ENCODE results near the gene GCSH. TPM values are rescaled to one million over a fixed set of nuclear protein-coding genes. Genes with fewer than 3 reads are reported as not detected.

The GCSH gene
- total RNA-seq, 4 donors from 2014 or later = 12.6 to 20.8 (median 16.6) TPM

GRCh38 chr16:81138831-81139557, 42.8 kb upstream of the GCSH start:
- 73% methylated on average over 9 of the region's 9 CpGs for WGBS
- peaks cover 0 to 5% (median 0%) of the 10 kb centered on the region in 4 donors for H3K27me3 ChIP-seq
- no peaks in the 10 kb centered on the region for H3K9me3 ChIP-seq
- no peaks in the 10 kb centered on the region for H3K36me3 ChIP-seq
- intact Hi-C loops (cut with DNase I) = no loop called here
- no peak overlapping the region for H3K4me3 ChIP-seq
- no peak for DNase-seq (ENCODE audit: extremely low spot score)
- H3K27ac ChIP-seq (replicated peaks in 1 of 4) = no peak overlapping the region
- peaks cover 0 to 8% (median 0%) of the 10 kb centered on the region in 4 donors for H3K4me1 ChIP-seq
- TF ChIP-seq CTCF (IDR thresholded peaks at IDR 0.05) (no peak), EP300 (IDR thresholded peaks at IDR 0.05) (no peak), POLR2AphosphoS5 (IDR thresholded peaks at IDR 0.05) (no peak), POLR2A (IDR thresholded peaks at IDR 0.05; ENCODE audit: low read depth) (no peak)

- no peak overlapping the region for H3K27ac ChIP-seq (replicated peaks in 1 of 4)
- no peak for DNase-seq (ENCODE audit: extremely low spot score)
Observed at GRCh38 chr16:81137754-81138153, 41.6 kb upstream of the GCSH start.

GRCh38 chr16:81136390-81137335, 40.5 kb upstream of the GCSH start:
- Histone ChIP-seq H3K36me3 (no peaks in the 10 kb centered on the region), H3K27ac (replicated peaks in 1 of 4) (no peak overlapping the region), H3K4me1 (peaks cover 0 to 8% (median 0%) of the 10 kb centered on the region in 4 donors), H3K4me3 (no peak overlapping the region), H3K9me3 (no peaks in the 10 kb centered on the region), H3K27me3 (no peaks in the 10 kb centered on the region)
- intact Hi-C loops (cut with DNase I) = no loop called here
- no peak for TF ChIP-seq CTCF (IDR thresholded peaks at IDR 0.05)
- no peak for TF ChIP-seq POLR2AphosphoS5 (IDR thresholded peaks at IDR 0.05)
- no peak for TF ChIP-seq EP300 (IDR thresholded peaks at IDR 0.05)
- no peak for TF ChIP-seq POLR2A (IDR thresholded peaks at IDR 0.05; ENCODE audit: low read depth)
- WGBS = 47% methylated on average over 12 of the region's 12 CpGs
- no peak for DNase-seq (ENCODE audit: extremely low spot score)

More at GRCh38 chr16:81137754-81138153, 41.6 kb upstream of the GCSH start:
- Histone ChIP-seq H3K36me3 (no peaks in the 10 kb centered on the region), H3K27me3 (no peaks in the 10 kb centered on the region), H3K4me3 (no peak overlapping the region), H3K4me1 (peaks cover 0 to 8% (median 0%) of the 10 kb centered on the region in 4 donors), H3K9me3 (no peaks in the 10 kb centered on the region)
- 78% methylated on average over 9 of the region's 9 CpGs for WGBS
- intact Hi-C loops (cut with DNase I) = no loop called here
- no peak for TF ChIP-seq POLR2A (IDR thresholded peaks at IDR 0.05; ENCODE audit: low read depth)
- TF ChIP-seq EP300 (IDR thresholded peaks at IDR 0.05) = no peak
- TF ChIP-seq CTCF (IDR thresholded peaks at IDR 0.05) = no peak

GRCh38 chr16:81130126-81130525, 33.9 kb upstream of the GCSH start:
- no peaks in the 10 kb centered on the region for H3K4me1 ChIP-seq
- peaks cover 0 to 8% (median 0%) of the 10 kb centered on the region in 4 donors for H3K36me3 ChIP-seq
- H3K9me3 ChIP-seq = no peaks in the 10 kb centered on the region
- no peak overlapping the region for H3K4me3 ChIP-seq
- TF ChIP-seq POLR2A (IDR thresholded peaks at IDR 0.05; ENCODE audit: low read depth) (no peak), POLR2AphosphoS5 (IDR thresholded peaks at IDR 0.05) (no peak), EP300 (IDR thresholded peaks at IDR 0.05) (no peak), CTCF (IDR thresholded peaks at IDR 0.05) (no peak)
- intact Hi-C loops (cut with DNase I) = no loop called here
- no peak for DNase-seq (ENCODE audit: extremely low spot score)
- H3K27me3 ChIP-seq = no peaks in the 10 kb centered on the region
- no peak overlapping the region for H3K27ac ChIP-seq (replicated peaks in 1 of 4)
- 90% methylated on average over 6 of the region's 6 CpGs for WGBS

Data from esophagus muscularis mucosa (tissue), 4 donors.